ENCODE results near the gene TNK2. TPM values are rescaled to one million over a fixed set of nuclear protein-coding genes. Genes with fewer than 3 reads are reported as not detected.

TNK2 gene
- total RNA-seq, 6 experiments from 2014 or later: 29.6 to 46.1 (median 35.1) TPM

DNA sequence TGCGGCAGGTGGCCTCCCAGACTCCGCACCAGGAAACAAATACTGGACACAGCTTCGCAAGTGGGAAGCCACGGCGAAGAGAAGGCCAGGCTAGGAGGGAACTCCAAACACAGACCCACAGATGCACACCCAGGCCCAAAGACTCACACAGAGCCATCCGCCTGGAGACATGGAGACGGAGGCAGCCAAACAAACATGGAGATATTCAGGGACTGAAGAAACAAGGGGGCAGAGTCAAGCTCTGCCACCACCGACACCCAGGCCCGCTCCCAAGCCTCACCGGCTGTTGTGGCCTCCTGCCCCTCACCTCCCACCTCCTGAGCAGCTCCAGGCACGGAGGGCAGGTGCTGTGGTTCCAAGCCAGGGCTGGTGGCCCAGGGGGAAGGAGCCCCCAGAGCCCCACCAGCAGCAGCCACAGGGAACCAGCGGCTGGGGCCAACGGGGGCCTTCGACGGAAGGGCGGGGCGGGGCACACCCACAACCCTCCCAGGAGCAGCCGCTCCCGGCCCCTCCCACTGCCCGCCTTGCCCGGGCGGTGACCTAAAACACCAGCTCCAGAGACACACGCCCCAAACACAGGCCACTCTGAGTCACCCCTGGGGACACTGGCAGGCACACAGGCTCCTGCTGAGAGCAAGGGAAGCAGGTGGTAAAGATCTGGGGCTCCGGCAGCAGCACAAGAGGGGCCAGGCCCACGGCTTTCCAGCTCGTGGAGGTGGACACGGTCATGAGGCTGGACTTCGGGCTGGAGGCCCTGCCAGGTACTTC is 31.9 kb downstream of the TNK2 start:
- TF ChIP-seq, protein P1, sequence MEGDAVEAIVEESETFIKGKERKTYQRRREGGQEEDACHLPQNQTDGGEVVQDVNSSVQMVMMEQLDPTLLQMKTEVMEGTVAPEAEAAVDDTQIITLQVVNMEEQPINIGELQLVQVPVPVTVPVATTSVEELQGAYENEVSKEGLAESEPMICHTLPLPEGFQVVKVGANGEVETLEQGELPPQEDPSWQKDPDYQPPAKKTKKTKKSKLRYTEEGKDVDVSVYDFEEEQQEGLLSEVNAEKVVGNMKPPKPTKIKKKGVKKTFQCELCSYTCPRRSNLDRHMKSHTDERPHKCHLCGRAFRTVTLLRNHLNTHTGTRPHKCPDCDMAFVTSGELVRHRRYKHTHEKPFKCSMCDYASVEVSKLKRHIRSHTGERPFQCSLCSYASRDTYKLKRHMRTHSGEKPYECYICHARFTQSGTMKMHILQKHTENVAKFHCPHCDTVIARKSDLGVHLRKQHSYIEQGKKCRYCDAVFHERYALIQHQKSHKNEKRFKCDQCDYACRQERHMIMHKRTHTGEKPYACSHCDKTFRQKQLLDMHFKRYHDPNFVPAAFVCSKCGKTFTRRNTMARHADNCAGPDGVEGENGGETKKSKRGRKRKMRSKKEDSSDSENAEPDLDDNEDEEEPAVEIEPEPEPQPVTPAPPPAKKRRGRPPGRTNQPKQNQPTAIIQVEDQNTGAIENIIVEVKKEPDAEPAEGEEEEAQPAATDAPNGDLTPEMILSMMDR (IDR thresholded peaks at IDR 0.05): no peak
- no peaks in the 10 kb centered on the region; the same call in 1 of the 2 replicates for H3K27me3 Mint-ChIP-seq (ENCODE audit: insufficient read depth)
- no peaks in the 10 kb centered on the region for H3K9me3 Mint-ChIP-seq
- H3K27ac Mint-ChIP-seq: no peak overlapping the region
- DNase-seq: no peak
- H3K4me3 Mint-ChIP-seq: no peak overlapping the region
- peaks cover 7% of the 10 kb centered on the region for H3K36me3 Mint-ChIP-seq (ENCODE audit: low read depth)
- H3K4me1 Mint-ChIP-seq (ENCODE audit: low read depth): no peaks in the 10 kb centered on the region

DNA sequence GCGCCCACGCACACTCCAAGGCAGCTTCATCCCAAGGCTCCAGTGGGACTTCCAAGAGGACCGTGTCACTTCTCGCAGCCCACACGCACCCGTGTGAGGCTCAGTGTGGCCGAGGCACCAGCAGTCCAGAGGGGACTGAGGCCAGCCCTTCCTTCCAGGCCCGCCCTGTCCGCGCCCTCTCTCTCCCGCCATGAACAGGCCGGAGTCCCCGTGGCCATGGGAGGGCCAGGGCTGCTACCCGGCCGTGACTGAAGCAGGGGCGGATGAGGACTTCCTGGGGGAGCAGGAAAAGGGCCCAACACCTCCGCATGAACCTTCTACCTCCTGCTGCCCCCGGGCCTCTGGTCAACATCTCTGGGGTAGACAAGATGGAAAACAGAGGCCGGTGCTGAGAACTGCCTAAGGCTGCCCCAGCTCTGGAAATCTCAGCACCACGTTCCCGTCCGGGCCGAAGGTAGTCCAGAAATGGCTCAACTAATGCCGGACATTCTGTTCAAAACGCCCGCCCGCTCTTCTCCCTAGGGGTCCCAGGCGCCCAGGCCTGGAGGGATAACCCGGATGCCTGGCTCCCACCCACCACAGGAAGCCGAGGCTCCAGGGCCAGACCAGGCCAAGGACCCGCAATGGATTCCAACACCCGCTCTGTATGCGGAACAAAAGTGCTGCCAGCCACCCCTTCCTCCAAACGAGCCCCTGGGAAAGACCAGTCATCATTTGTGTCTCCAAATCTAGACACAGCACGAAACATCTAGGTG is 32.7 kb downstream of the TNK2 start:
- Mint-ChIP-seq H3K36me3 (ENCODE audit: low read depth) (peaks cover 7% of the 10 kb centered on the region), H3K27me3 (ENCODE audit: insufficient read depth) (no peaks in the 10 kb centered on the region; the same call in 1 of the 2 replicates), H3K27ac (no peak overlapping the region), H3K9me3 (no peaks in the 10 kb centered on the region), H3K4me1 (ENCODE audit: low read depth) (peaks cover 6% of the 10 kb centered on the region; the same call in 1 of the 2 replicates), H3K4me3 (no peak overlapping the region)
- TF ChIP-seq, protein P1 (IDR thresholded peaks at IDR 0.05): no peak
- DNase-seq: no peak

DNA sequence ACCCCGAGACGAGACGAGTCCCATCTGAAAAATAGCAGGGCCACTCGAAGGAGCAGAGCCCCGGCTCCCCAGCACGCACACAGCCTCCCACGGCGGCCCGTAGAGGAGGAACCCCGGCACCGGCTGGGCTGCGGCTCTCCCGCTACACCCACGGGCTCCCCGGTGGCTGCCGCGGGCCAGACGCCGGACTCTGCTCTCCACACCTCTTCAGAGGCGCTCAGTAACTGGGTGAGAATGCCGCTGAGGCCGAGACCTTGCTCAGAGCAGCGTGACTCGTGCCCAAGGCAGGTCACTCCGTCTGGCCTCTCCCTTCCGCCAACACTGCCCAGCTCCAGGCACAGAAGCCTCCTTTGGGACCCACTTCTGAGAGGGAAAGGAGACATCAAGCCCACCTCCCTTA is 34.4 kb downstream of the TNK2 start:
- H3K36me3 Mint-ChIP-seq (ENCODE audit: low read depth): peaks cover 7% of the 10 kb centered on the region
- H3K27ac Mint-ChIP-seq: no peak overlapping the region
- H3K4me1 Mint-ChIP-seq (ENCODE audit: low read depth): peaks cover 14% of the 10 kb centered on the region; the same call in 1 of the 2 replicates
- H3K4me3 Mint-ChIP-seq: no peak overlapping the region
- TF ChIP-seq, protein P1 (IDR thresholded peaks at IDR 0.05): no peak
- DNase-seq: no peak
- no peaks in the 10 kb centered on the region for H3K27me3 Mint-ChIP-seq (ENCODE audit: insufficient read depth)
- H3K9me3 Mint-ChIP-seq: no peaks in the 10 kb centered on the region

DNA sequence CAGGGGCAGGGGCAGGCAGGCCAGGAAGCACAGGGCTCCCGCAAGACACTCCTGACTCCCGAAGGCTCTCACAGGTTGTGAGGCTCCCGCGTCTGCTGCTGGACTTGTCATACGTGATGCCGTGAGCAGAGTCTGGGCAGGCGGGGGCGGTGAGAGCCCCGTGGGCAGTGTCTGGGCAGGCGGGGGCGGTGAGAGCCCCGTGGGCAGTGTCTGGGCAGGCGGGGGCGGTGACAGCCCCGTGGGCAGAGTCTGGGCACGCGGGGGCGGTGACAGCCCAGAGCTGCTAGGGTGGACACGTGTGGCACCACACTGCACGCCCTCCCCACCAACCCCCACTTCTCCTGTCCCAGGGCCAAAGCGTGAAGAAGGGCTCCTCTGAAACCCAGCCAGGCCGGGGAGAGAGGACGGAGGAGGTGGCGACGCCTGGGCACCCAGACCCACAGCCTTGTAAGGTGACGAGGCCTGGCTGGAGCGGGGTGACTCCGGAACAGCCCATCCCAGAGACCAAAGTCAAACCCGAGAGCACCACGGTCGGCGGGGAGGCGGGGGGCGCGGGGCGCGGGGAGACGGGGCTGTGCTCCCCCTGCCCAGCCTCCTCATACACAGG is 35.0 kb downstream of the TNK2 start:
- Mint-ChIP-seq H3K36me3 (ENCODE audit: low read depth) (peaks cover 7% of the 10 kb centered on the region), H3K27me3 (ENCODE audit: insufficient read depth) (no peaks in the 10 kb centered on the region), H3K4me3 (no peak overlapping the region), H3K4me1 (ENCODE audit: low read depth) (peaks cover 14% of the 10 kb centered on the region; the same call in 1 of the 2 replicates), H3K27ac (no peak overlapping the region), H3K9me3 (no peaks in the 10 kb centered on the region)
- TF ChIP-seq, protein P1 (IDR thresholded peaks at IDR 0.05): no peak
- DNase-seq: no peak

DNA sequence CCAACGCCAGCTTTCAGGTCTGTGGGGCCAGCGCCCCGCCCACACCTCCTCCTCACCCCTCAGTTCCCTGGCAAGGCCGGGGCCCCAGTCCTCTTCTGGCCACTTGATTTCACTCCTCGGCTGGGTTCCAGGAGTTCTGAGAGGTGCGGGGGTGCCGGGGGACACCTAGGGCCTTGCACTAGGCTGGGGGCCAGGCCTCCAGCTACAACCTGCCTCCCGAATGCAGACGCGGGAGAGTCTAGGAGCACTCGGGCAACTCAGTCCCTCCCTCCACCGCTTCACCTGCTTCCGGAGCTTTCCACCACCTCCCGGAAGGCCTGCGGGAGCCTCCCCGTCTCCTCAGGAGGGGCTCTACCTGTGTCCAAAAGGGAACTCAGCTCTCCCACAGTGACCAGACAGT is 35.6 kb downstream of the TNK2 start:
- Mint-ChIP-seq H3K4me3 (no peak overlapping the region), H3K27me3 (ENCODE audit: insufficient read depth) (no peaks in the 10 kb centered on the region), H3K9me3 (no peaks in the 10 kb centered on the region), H3K36me3 (ENCODE audit: low read depth) (peaks cover 7% of the 10 kb centered on the region), H3K27ac (no peak overlapping the region), H3K4me1 (ENCODE audit: low read depth) (peaks cover 14% of the 10 kb centered on the region; the same call in 1 of the 2 replicates)
- DNase-seq: no peak
- TF ChIP-seq, protein P1 (IDR thresholded peaks at IDR 0.05): no peak
